NCI-H2196 treated with DMSO at 0.1 percent for 48 hours (cell line): ENCODE data around the gene CERS4.
"Not testable (repeated sequence)": the region's sequence is repeated elsewhere in the genome, so short reads cannot be mapped to it uniquely, and the experiment has no call there.

Source experiments
- DNase-seq: peaks from one replicate; lab custom pipeline; 2025; ENCODE audit not compliant: unreplicated experiment; lab: John Stamatoyannopoulos, UW

The CERS4 gene

GRCh38 chr19:8261347-8261746 is 52.2 kb downstream of the CERS4 start:
- no peak for DNase-seq

GRCh38 chr19:8261881-8262280 is 52.7 kb downstream of the CERS4 start:
- DNase-seq: no peak

- no peak for DNase-seq
Measured at GRCh38 chr19:8262431-8262830, 53.3 kb downstream of the CERS4 start.

- not testable (repeated sequence) for DNase-seq
Measured at GRCh38 chr19:8264248-8264647, 55.1 kb downstream of the CERS4 start.

GRCh38 chr19:8265872-8266271 is 56.7 kb downstream of the CERS4 start:
- no peak for DNase-seq

GRCh38 chr19:8269724-8270123 is 60.6 kb downstream of the CERS4 start:
- DNase-seq: no peak

- not testable (repeated sequence) for DNase-seq
Measured at GRCh38 chr19:8276508-8276907, 67.3 kb downstream of the CERS4 start.

GRCh38 chr19:8291337-8291736 is 82.2 kb downstream of the CERS4 start:
- not testable (repeated sequence) for DNase-seq

GRCh38 chr19:8302357-8302691 is 93.2 kb downstream of the CERS4 start:
- no peak for DNase-seq

GRCh38 chr19:8302734-8303133 is 93.6 kb downstream of the CERS4 start:
- DNase-seq: no peak

- no peak for DNase-seq
Measured at GRCh38 chr19:8304841-8305621, 95.9 kb downstream of the CERS4 start.

GRCh38 chr19:8305798-8306197 is 96.6 kb downstream of the CERS4 start:
- DNase-seq: no peak

- DNase-seq: no peak
Measured at GRCh38 chr19:8306235-8307054, 97.3 kb downstream of the CERS4 start.

GRCh38 chr19:8307400-8307964 is 98.3 kb downstream of the CERS4 start:
- no peak for DNase-seq

- DNase-seq: peak; percentile 86
Measured at GRCh38 chr19:8307965-8308866, 99.0 kb downstream of the CERS4 start, which contains the start of gene CD320. CD320 (minus strand) TSS chr19:8308358; CDS start chr19:8308290, 68 bp downstream.

- DNase-seq: no peak
Measured at GRCh38 chr19:8308891-8309291, 99.7 kb downstream of the CERS4 start.

- DNase-seq: no peak
Measured at GRCh38 chr19:8310342-8311055, 101.3 kb downstream of the CERS4 start.

GRCh38 chr19:8311461-8312260 is 102.5 kb downstream of the CERS4 start:
- DNase-seq: peak; percentile 24
